Endothelial cell (in vitro differentiated cells): ENCODE results near the gene NCKAP5L. TPM values are rescaled to one million over a fixed set of nuclear protein-coding genes. Genes with fewer than 3 reads are reported as not detected.

Experiments used
- DNase-seq: peaks from one replicate; pipeline ENCODE4 v3.0.0; 2021; ENCODE audit warnings: low spot score
- H3K27ac Mint-ChIP-seq: one replicate; pipeline ENCODE4 v1.8.0; 2021; ENCODE audit warnings: mixed read lengths, inconsistent platforms; ENCODE audit not compliant: unreplicated experiment
- H3K27me3 Mint-ChIP-seq: one replicate; pipeline ENCODE4 v1.8.0; 2021; ENCODE audit warnings: mild to moderate bottlenecking, moderate library complexity, mixed read lengths, inconsistent platforms; ENCODE audit not compliant: unreplicated experiment
- H3K36me3 Mint-ChIP-seq: one replicate; pipeline ENCODE4 v1.8.0; 2021; ENCODE audit warnings: mild to moderate bottlenecking, low read depth, mixed read lengths, inconsistent platforms; ENCODE audit not compliant: unreplicated experiment
- H3K4me1 Mint-ChIP-seq: one replicate; pipeline ENCODE4 v1.8.0; 2021; ENCODE audit warnings: mild to moderate bottlenecking, mixed read lengths, inconsistent platforms; ENCODE audit not compliant: unreplicated experiment
- H3K4me3 Mint-ChIP-seq: one replicate; pipeline ENCODE4 v1.8.0; 2021; ENCODE audit warnings: mild to moderate bottlenecking, mixed read lengths, inconsistent platforms; ENCODE audit not compliant: unreplicated experiment
- H3K9me3 Mint-ChIP-seq: one replicate; pipeline ENCODE4 v1.8.0; 2021; ENCODE audit warnings: mixed read lengths, inconsistent platforms; ENCODE audit not compliant: unreplicated experiment
- CTCF ChIP-seq: fragments of 200-600 bp; sonication (generic); IDR thresholded peaks from one replicate; pipeline ENCODE4 v1.5.0; 2021; ENCODE audit warnings: antibody characterized with exemption; ENCODE audit not compliant: unreplicated experiment
- total RNA-seq: library from RNA; stranded (reverse); fragmentation: NEBNext Ultra II Directional; extraction: Animal tissue kit (Norgen Biotek cat#: 25700); gene quantifications from one replicate; pipeline ENCODE4 v1.2.1, GENCODE V29; 2021; ENCODE audit not compliant: unreplicated experiment

NCKAP5L gene
- total RNA-seq, 1 donor from 2014 or later = 70.9 TPM

GRCh38 chr12:49767333-49767732 is 60.9 kb downstream of the NCKAP5L start:
- peaks cover 32% of the 10 kb centered on the region for H3K36me3 Mint-ChIP-seq
- H3K4me1 Mint-ChIP-seq = peaks cover 28% of the 10 kb centered on the region
- DNase-seq = no peak
- no peak overlapping the region for H3K27ac Mint-ChIP-seq
- no peak for TF ChIP-seq CTCF
- peaks cover 1% of the 10 kb centered on the region for H3K27me3 Mint-ChIP-seq
- H3K4me3 Mint-ChIP-seq = no peak overlapping the region
- no peaks in the 10 kb centered on the region for H3K9me3 Mint-ChIP-seq

GRCh38 chr12:49766115-49766455 is 62.1 kb downstream of the NCKAP5L start:
- Mint-ChIP-seq H3K27ac (no peak overlapping the region), H3K4me3 (no peak overlapping the region), H3K9me3 (no peaks in the 10 kb centered on the region), H3K4me1 (peaks cover 39% of the 10 kb centered on the region), H3K36me3 (peaks cover 41% of the 10 kb centered on the region), H3K27me3 (peaks cover 1% of the 10 kb centered on the region)
- TF ChIP-seq CTCF = no peak
- DNase-seq = no peak

- Mint-ChIP-seq H3K4me1 (peaks cover 39% of the 10 kb centered on the region), H3K27me3 (peaks cover 1% of the 10 kb centered on the region)
Observed at GRCh38 chr12:49764126-49764525, 64.1 kb downstream of the NCKAP5L start.

GRCh38 chr12:49763006-49763591 is 65.1 kb downstream of the NCKAP5L start:
- Mint-ChIP-seq H3K4me1 (peaks cover 39% of the 10 kb centered on the region), H3K27ac (peak overlapping the region; percentile 87), H3K4me3 (peak overlapping the region; percentile 74), H3K36me3 (peaks cover 53% of the 10 kb centered on the region), H3K9me3 (no peaks in the 10 kb centered on the region), H3K27me3 (peaks cover 1% of the 10 kb centered on the region)
- peak; percentile 87 for DNase-seq
- peak; percentile 72 for TF ChIP-seq CTCF

More at GRCh38 chr12:49764126-49764525, 64.1 kb downstream of the NCKAP5L start:
- peak overlapping the region; percentile 81 for H3K27ac Mint-ChIP-seq
- DNase-seq = no peak
- H3K4me3 Mint-ChIP-seq = no peak overlapping the region
- H3K9me3 Mint-ChIP-seq = no peaks in the 10 kb centered on the region
- peaks cover 43% of the 10 kb centered on the region for H3K36me3 Mint-ChIP-seq
- no peak for TF ChIP-seq CTCF

- H3K4me1 Mint-ChIP-seq = peaks cover 37% of the 10 kb centered on the region
- H3K27ac Mint-ChIP-seq = peak overlapping the region; percentile 42
Observed at GRCh38 chr12:49762468-49762847, 65.8 kb downstream of the NCKAP5L start.

More at GRCh38 chr12:49762468-49762847, 65.8 kb downstream of the NCKAP5L start:
- no peak for DNase-seq
- no peak for TF ChIP-seq CTCF
- Mint-ChIP-seq H3K27me3 (peaks cover 1% of the 10 kb centered on the region), H3K4me3 (peak overlapping the region; percentile 47), H3K9me3 (no peaks in the 10 kb centered on the region), H3K36me3 (peaks cover 59% of the 10 kb centered on the region)
